GM12874 (cell line): ENCODE results near the gene LUZP1.

ENCODE experiments used
- CTCF ChIP-seq: IDR thresholded peaks from 2 replicates; pipeline ENCODE4 v1.5.1; 2011; ENCODE audit warnings: low read depth, mild to moderate bottlenecking, control low read depth, low read length, moderate library complexity; ENCODE audit not compliant: insufficient read depth

LUZP1 gene

DNA sequence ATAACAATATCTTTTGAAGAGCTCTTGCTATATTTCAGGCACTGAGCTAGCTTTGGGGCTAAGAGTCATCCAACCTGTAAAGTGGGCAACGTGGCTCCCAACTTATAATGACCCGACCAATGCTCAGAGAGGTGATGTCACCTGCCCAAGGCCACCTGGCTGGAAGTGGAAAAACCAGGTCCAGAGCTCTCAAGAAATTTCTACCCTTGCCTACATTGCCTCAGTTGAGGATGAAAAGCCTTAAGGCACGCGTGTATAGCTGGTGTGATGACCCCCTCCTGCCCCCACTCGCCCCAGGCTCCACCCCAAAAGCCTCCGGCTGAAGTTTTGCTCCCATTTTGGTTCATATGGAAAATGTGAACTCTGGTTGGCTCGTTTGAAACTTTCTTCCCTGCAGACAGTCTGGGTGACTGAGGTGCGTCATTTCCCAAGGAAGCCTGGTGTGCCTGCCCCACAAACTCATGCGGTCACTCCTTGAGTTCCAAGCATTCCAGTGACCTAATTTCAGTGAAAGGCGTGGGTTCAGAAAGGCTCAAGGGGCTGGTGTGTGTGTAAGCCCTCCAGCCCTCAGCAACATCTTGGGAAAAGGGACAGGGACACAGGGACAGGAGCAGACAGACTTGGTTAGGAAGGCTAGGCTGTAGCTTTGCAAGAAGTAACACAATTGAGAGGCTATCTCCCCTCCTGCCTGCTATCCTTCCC lies 28.1 kb upstream of the LUZP1 start:
- TF ChIP-seq CTCF = no peak

- no peak for TF ChIP-seq CTCF
These were observed 25.7 kb upstream of the LUZP1 start for GRCh38 chr1:23194119-23194984.

- TF ChIP-seq CTCF = no peak
These were observed 24.9 kb upstream of the LUZP1 start for GRCh38 chr1:23193391-23194118.

- TF ChIP-seq CTCF = no peak
These were observed 22.5 kb upstream of the LUZP1 start for GRCh38 chr1:23191199-23191598.

DNA sequence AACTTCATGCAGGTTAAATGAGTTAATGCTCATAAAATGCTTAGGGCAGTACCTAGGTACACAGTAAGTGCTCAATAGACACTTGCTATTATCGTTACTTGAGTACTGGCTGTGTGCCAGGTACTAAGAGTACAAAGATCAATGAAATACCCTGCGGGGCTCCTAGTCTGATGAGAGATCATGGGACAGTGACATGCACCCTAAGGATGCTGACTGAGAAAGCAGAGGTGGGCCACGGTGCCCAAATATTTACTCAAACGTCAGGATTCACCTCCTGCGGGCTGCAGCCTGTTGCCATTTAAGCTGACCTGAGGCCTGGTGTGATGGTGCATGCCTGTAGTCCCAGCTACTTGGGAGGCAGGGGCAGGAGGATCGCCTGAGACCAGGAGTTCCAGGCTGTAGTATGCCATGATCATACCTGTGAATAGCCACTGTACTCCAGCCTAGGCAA lies 19.8 kb upstream of the LUZP1 start:
- no peak for TF ChIP-seq CTCF

- no peak for TF ChIP-seq CTCF
These were observed 19.0 kb upstream of the LUZP1 start for GRCh38 chr1:23187637-23188036.

DNA sequence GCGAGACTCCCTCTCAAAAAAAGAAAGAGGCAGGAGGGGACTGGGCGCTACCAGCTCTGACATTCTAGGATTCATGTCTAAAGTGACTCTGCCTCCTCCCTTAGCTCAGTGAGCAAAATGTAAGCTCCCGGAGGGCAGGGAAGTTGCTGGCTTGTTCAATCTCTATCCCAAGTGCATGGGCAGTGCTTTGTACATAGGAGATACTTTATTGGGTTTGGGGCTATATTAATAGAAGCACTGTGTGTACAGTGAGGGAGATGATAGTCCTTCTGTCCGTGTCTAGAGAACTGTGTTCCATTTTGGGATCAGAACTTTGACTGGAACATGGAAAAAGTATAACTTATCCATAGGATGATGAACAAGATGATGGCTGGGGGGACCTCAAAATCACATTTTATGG lies 16.7 kb upstream of the LUZP1 start:
- no peak for TF ChIP-seq CTCF
